Choroid plexus epithelial cell (primary cell): Measurements from ENCODE around the gene LRP6.
"Not testable (repeated sequence)": the region's sequence is repeated elsewhere in the genome, so short reads cannot be mapped to it uniquely, and the experiment has no call there.

Source experiments
- DNase-seq: peaks from one replicate; pipeline ENCODE4 v3.0.0-alpha.2; 2010; ENCODE audit warnings: low read depth
- H3K4me3 ChIP-seq: 2 replicates; pipeline ENCODE4 v1.5.1; 2011; ENCODE audit warnings: low read depth, mild to moderate bottlenecking, control low read depth, low read length, moderate library complexity
- TF ChIP-seq, protein P1 (sequence below): conservative IDR thresholded peaks from 2 replicates; pipeline ENCODE4 v1.5.1; 2011; ENCODE audit warnings: low read depth, mild to moderate bottlenecking, control low read depth, inconsistent platforms, low read length, moderate library complexity

The LRP6 gene

DNA sequence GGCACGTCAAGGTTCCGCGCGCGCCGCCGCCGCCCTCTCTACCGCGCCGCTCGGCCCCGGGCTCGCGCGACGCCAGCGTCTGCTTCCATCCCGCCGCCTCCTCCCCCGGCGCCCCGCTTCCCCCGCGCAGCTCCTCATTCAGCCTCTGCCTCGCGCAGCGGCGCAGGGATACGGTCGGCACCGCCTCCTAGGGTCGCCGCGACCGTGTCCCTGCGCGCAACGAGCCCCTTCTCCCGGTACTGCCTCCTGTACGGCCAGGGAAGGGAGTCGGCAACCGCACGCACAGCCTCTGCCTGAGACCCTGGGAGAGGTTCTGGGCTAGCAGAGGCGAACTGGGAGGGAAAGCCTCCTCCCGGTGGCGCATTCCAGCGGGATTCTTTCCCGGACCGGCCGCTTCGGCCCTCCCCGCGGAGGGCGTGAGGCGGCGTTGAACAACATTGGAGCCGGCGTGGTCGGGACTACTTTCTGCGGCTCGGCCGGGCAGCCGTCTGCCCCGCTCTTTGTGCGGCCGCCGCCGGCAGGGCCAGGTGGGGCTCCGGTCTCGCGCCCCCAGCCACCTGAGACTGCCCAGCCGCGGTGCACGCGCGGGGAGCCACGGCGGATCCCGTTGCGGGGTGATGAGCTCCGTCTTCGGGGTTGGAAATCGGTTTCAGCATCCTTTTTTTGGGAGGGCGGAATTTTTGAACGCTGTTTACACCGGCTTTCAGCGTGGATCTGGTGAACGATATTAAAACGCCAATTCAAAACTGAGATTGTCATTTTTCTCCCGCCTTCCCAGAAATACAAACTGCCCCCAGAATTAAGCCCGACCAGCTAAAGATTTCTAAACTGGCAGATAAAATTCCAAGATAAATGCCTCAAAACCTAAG, at the start of gene LRP6:
LRP6 (minus strand) TSS at position 172 of the 869 bp plus-strand sequence. CDS start 309 bp downstream, outside the sequence.
- TF ChIP-seq, protein P1, sequence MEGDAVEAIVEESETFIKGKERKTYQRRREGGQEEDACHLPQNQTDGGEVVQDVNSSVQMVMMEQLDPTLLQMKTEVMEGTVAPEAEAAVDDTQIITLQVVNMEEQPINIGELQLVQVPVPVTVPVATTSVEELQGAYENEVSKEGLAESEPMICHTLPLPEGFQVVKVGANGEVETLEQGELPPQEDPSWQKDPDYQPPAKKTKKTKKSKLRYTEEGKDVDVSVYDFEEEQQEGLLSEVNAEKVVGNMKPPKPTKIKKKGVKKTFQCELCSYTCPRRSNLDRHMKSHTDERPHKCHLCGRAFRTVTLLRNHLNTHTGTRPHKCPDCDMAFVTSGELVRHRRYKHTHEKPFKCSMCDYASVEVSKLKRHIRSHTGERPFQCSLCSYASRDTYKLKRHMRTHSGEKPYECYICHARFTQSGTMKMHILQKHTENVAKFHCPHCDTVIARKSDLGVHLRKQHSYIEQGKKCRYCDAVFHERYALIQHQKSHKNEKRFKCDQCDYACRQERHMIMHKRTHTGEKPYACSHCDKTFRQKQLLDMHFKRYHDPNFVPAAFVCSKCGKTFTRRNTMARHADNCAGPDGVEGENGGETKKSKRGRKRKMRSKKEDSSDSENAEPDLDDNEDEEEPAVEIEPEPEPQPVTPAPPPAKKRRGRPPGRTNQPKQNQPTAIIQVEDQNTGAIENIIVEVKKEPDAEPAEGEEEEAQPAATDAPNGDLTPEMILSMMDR: peak; percentile 1
- peak; percentile 96 for DNase-seq
- peak within 1 kb of the TSS; percentile 96 for H3K4me3 ChIP-seq

DNA sequence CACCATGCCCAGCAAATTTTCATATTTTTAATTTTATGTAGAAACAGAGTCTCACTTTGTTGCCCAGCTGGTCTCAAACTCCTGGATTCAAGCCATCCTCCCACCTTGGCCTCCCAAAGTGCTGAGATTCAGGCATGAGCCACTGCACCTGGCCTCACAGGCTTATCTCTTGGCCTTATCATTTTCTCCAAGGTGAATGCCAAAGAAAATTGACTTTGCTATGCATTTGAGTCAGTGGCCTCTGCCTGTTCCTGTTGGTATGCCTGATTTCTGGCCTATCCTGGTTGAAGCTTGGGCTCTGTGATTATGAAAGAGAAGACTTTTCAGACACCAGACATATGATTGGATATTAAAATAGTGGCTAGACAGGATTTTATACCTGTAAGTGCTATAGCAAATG, 49.0 kb upstream of the LRP6 start:
- no peak for DNase-seq
- no peak overlapping the region for H3K4me3 ChIP-seq
- TF ChIP-seq, protein P1: no peak

DNA sequence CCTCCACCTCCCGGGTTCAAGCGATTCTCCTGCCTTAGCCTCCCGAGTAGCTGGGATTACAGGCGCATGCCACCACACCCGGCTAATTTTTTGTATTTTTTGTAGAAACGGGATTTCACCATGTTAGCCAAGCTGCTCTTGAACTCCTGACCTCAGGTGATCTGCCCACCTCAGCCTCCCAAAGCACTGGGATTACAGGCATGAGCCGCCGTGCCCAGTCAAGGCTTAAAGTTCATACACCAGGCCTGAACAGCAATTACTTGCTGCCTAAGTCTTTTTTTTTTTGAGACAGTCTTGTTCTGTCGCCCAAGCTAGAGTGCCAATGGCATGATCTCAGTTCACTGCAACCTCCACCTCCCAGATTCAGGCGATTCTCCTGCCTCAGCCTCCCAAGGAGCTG, 43.9 kb upstream of the LRP6 start:
- not testable (repeated sequence) for H3K4me3 ChIP-seq

DNA sequence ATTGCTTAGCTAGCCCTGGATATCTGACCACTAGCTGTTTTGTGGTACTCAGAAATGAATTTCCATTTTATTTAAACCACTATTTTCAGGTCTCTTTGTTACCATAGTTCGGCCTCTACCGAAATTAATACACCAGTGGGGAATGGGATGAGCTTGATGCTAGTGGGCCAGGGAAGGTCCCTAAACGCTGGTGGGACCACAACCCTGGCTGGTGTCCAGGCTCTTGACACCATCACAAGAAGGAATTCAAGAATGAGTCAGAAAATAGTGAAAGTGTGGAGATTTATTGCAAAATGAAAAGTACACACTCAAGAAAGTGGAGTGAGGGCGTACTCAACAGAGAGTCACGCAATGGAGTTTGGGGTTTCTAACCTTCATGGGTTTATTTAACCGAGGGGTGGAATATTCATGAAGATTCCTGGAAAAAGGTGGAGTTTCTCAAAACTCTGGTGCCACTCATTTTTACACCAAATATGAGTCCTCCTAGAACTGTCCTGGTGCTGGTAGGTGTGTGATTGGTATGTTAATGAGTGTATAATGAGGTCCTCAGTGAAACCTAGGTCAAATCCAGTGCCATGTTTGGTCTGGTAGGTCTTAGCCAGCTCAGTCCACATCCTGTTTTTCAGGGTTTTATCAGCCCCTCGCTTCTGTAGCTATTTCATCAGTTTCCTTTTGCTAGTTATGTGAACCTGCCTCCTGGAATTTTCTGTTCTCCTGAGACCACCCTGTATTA, 38.9 kb upstream of the LRP6 start:
- DNase-seq: peak; percentile 9
- H3K4me3 ChIP-seq: no peak overlapping the region
- TF ChIP-seq, protein P1: no peak

More for the DNA sequence above, 43.9 kb upstream of the LRP6 start:
- DNase-seq: not testable (repeated sequence)

DNA sequence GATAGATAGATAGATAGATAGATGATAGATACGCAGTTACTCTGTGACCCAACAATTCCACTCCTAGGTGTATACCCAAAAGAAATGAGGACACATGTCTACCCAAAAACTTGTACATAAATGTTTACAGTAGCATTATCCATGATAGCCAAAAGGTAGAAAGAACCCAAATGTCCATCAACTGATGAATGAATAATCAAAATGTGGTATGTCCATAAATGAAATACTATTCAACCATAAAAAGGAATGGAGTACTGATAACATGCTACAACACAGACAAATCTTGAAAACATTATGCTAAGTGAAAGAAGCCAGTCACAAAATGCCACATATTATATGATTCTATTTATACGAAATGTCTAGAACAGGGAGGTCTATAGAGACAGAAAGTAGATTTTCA, 36.1 kb upstream of the LRP6 start:
- no peak for DNase-seq
- TF ChIP-seq, protein P1: no peak

DNA sequence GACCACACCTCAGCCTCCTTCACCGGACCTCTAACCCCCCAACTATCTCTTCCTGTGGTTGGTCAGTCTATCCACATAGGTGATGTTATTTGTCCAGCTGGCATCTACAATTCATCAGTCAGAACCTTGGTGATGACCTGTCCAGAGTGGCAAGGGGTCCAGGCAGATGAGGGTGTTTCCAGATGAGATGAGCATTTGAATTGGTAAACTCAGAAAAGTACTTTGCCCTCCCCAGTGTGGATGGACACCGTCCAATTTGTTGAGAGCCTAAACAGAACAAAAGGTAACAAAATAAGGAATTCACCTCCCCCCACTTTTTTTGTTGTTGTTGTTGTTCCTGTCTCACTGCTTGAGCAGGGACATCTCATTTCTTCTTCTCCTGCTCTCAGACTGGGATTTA, 34.3 kb upstream of the LRP6 start:
- H3K4me3 ChIP-seq: no peak overlapping the region
- TF ChIP-seq, protein P1: no peak
- DNase-seq: no peak

More for the DNA sequence above, 36.1 kb upstream of the LRP6 start:
- H3K4me3 ChIP-seq: no peak overlapping the region

DNA sequence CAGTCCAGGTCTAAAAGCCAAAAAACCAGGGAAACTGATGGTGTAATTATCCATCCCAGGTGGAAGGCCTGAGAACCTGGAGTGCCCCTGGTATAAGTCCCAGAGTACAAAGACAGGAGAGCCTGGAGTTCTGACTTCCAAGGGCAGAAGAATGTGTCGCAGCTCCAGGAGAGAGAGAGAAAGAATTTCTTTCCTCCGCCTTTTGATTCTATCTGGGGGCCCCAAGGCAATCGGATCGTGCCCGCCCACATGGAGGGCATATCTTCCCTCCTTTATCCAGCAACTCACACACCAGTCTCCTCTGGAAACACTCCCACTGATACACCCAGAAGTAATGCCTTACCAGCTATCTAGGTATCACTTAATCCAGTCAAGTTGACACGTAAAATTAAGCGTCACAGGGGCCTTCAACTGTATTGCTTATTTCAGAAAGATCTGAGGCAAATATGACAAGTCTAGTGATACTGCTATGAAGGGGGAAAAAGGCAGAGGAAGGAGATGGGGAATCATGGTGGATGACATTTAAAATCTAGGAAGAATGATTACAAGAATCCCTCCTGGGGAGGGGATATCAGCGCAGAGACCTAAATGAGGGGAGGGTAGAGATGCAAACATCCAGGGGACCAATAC, 30.5 kb upstream of the LRP6 start:
- TF ChIP-seq, protein P1: no peak
- DNase-seq: no peak

More for the DNA sequence above, 30.5 kb upstream of the LRP6 start:
- no peak overlapping the region for H3K4me3 ChIP-seq
